Fibroblast of the conjunctiva (primary cell): Measurements from ENCODE around the gene SH3RF3.
"Not testable (repeated sequence)": the region's sequence is repeated elsewhere in the genome, so short reads cannot be mapped to it uniquely, and the experiment has no call there.

Experiments
- DNase-seq: peaks from one replicate; pipeline ENCODE4 v3.0.0-alpha.2; 2010; ENCODE audit warnings: low read depth

Gene SH3RF3

GRCh38 chr2:109128616-109129355 lies at the start of gene SH3RF3:
TSS of gene SH3RF3 (plus strand) at chr2:109129205.
- no peak for DNase-seq

GRCh38 chr2:109079590-109079989 lies 49.4 kb upstream of the SH3RF3 start:
- DNase-seq: no peak

GRCh38 chr2:109080109-109080508 lies 48.9 kb upstream of the SH3RF3 start:
- DNase-seq: no peak

- no peak for DNase-seq
Measured at GRCh38 chr2:109080757-109081156, 48.2 kb upstream of the SH3RF3 start.

GRCh38 chr2:109081374-109081773 lies 47.6 kb upstream of the SH3RF3 start:
- DNase-seq: no peak

- no peak for DNase-seq
Measured at GRCh38 chr2:109083771-109084170, 45.2 kb upstream of the SH3RF3 start.

- DNase-seq: no peak
Measured at GRCh38 chr2:109084341-109084740, 44.7 kb upstream of the SH3RF3 start.

GRCh38 chr2:109085912-109086742 lies 42.9 kb upstream of the SH3RF3 start:
- DNase-seq: no peak

GRCh38 chr2:109086743-109087020 lies 42.3 kb upstream of the SH3RF3 start:
- DNase-seq: no peak

- DNase-seq: no peak
Measured at GRCh38 chr2:109087055-109087663, 41.8 kb upstream of the SH3RF3 start.

- no peak for DNase-seq
Measured at GRCh38 chr2:109089602-109090300, 39.3 kb upstream of the SH3RF3 start.

GRCh38 chr2:109091526-109091925 lies 37.5 kb upstream of the SH3RF3 start:
- no peak for DNase-seq

- DNase-seq: no peak
Measured at GRCh38 chr2:109094144-109094543, 34.9 kb upstream of the SH3RF3 start.

- DNase-seq: no peak
Measured at GRCh38 chr2:109098251-109098920, 30.6 kb upstream of the SH3RF3 start.

GRCh38 chr2:109098921-109099273 lies 30.1 kb upstream of the SH3RF3 start:
- DNase-seq: no peak

- DNase-seq: no peak
Measured at GRCh38 chr2:109102588-109103233, 26.3 kb upstream of the SH3RF3 start.

GRCh38 chr2:109105113-109105512 lies 23.9 kb upstream of the SH3RF3 start:
- DNase-seq: no peak

- no peak for DNase-seq
Measured at GRCh38 chr2:109108740-109109139, 20.3 kb upstream of the SH3RF3 start.

- DNase-seq: no peak
Measured at GRCh38 chr2:109109342-109109741, 19.7 kb upstream of the SH3RF3 start.

- no peak for DNase-seq
Measured at GRCh38 chr2:109110170-109110569, 18.8 kb upstream of the SH3RF3 start.

- not testable (repeated sequence) for DNase-seq
Measured at GRCh38 chr2:109117181-109117580, 11.8 kb upstream of the SH3RF3 start.

- DNase-seq: no peak
Measured at GRCh38 chr2:109117780-109118179, 11.2 kb upstream of the SH3RF3 start.
